GM04503 (cell line): ENCODE results near the gene NFYB.

Experiments
- DNase-seq: peaks from one replicate; pipeline ENCODE4 v3.0.0-alpha.2; 2012; ENCODE audit warnings: low read depth

NFYB gene

DNA sequence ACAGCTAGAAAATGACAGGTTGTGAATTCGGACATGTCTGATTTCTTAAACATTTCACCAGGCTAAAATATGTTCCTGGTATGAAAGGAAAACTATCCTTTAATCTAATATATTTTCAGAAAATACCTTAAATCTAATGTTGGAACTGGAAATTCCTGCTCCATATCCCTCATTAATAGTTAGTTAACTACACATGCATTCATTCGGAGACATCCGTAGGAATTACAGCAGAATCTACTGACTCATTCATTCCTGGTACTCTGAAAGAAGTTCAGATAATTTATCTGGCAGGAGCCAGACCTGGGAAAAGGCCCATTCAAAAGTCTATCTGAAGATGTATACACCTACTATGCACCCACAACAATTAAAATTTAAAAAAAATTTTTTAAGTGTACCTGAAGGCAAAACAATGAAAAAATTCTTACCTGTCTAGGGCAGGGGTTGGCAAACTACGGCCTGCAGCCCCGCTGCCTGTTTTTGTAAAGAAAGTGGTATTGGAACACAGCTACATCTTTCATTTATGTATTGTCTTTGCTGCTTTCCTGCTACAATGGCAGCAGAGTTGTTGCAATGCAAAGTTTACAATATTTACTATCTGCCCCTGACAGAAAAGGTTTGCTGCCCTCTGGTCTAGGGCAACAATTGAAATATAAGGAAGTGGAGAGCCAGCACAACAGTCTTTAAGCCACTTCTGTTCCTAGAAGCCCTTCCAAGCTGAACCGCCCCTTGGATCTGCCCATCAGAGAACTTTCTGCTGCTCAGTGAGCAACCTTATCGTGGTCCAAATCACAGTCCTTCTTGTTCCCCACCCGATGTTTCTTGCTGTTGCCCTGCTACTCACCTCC, 17.9 kb upstream of the NFYB start:
- no peak for DNase-seq

DNA sequence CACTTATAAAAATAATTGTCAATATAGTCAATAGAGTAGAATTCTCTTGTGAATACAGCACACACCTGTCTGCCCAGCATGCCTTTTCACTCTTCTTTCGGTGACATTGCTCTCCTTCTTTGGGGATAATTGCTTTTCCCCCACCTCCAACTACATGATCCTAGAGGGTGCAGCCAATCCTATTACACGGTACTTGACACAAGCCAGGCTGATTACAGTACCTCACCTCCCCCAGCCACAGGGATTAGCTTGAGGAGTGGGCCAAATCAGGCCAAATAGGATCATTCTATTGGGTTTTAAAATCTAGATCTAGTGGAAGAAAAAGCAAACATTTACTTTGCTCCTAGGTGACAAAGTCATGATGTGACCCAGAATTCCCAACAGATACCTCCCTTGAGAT, 16.8 kb upstream of the NFYB start:
- no peak for DNase-seq

- DNase-seq, result no peak
Observed at GRCh38 chr12:104154286-104154685, 16.3 kb upstream of the NFYB start.

- no peak for DNase-seq
Observed at GRCh38 chr12:104152685-104153241, 14.8 kb upstream of the NFYB start.

- DNase-seq, result no peak
Observed at GRCh38 chr12:104150416-104150815, 12.4 kb upstream of the NFYB start.

- DNase-seq, result no peak
Observed at GRCh38 chr12:104147346-104147745, 9.3 kb upstream of the NFYB start.

- no peak for DNase-seq
Observed at GRCh38 chr12:104143918-104144317, 5.9 kb upstream of the NFYB start.

DNA sequence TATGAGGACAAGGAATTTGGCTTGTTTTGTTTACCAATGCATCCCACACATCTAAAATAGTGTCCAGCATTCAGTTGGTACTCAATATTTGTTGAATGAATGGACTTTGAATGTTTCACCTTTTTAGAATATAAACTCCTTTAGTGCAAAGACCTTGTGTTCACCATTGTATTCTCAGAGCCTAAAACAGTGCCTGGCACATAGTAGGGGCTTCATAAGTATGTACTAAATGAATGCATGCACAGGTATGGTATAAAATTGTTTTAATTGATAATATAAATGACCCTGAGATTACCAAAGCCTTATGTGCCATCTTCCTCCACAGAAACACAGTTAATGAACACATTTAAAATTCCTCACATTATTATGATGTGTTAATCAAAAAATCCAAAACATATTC, 5.0 kb upstream of the NFYB start:
- no peak for DNase-seq

DNA sequence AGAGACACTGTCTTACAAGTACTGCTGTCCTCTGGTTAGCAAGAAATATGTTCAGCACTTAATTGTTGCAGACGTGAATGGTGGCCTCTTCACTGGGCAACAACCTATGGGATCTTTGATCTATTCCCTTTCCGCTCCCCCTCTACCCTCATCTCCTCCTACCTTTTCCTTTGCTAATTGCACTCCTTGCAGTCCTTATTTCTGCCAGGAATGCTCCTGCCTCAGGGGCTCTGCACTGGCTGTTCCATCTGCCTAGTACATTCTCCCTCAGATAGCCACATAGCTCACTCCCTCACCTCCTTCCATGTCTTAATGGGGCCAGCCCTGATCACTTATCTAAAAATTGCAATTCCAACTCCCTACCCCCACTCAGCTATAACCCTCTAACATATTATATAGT, 4.5 kb upstream of the NFYB start:
- no peak for DNase-seq

DNA sequence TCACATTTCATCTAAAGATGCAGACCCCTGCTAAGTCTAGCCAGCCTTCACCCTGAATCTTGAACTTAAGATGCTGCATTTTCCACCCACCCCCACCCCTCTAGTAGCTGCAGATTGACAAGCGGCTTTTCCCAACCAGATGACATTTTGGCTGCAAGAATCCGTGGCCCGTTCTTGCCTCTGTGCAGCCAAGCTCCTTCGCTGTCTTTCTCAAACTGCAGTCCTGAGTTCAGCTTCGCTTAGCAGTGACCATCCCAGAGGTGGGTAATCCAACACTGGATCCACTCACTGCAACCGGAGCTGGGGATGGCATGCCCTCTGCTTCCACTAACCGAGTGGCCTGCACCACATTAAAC, 765 bp upstream of the NFYB start:
- no peak for DNase-seq

DNA sequence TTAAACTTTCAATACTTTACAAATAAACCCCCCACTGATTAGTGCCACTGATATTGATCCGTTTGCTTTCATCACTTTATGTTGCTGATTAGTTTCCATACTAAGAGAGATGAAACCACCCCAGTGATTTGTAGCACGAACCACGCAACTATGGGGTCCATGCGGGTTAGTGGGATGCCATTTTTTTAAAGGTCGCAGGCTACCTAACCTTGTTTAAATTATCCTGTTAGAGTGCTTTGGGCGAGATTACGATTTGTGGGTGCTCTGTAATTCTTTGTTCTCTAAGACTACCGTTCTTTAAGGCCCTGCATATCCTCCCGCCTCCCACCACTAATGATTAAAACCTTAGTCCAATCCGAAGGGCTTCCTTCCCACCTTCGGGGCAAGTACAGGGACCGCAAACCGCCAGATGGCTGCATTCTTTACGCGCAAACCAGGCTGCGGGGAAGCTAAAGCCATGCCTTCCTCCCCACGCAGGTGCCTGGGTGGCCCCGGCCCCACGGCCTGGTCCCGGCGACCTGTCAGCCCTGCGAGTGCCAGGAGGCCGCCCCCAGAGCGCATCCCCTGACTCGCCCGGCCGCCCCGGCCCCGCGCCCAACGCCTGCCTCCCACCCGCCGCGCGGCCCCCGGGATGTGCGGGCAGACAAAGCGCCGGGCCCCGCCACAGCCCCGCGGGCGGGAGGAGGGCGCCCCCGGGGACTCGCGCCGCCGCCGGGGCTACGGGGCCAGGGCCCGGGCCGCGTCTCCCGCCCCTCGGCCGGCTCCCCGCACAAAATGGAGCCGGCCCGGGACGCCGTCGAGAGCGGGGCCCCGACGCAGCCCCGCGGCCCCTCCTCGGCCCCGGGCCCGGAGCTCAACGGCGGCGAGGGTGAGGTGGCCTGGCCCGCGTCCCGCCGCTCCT, 759 bp downstream of the NFYB start:
- no peak for DNase-seq

DNA sequence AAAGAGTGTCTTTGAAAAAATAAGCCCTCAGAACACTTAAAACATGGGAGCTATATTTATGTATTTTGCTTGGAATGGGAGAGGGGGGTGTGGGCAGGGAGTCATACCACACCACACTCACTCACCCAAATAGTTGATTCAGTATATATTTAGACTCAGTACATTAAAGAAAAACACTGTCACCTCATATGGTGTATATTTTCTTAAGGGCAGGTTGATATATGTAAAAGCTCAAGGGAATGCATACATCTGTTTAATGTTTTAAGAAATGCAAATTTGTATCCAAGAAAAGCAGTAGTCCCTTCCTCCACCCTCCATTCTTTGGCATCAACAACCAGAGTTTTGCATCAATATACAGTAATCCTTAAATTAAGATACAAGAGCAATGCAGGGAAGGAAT, 1.4 kb downstream of the NFYB start:
- no peak for DNase-seq

DNA sequence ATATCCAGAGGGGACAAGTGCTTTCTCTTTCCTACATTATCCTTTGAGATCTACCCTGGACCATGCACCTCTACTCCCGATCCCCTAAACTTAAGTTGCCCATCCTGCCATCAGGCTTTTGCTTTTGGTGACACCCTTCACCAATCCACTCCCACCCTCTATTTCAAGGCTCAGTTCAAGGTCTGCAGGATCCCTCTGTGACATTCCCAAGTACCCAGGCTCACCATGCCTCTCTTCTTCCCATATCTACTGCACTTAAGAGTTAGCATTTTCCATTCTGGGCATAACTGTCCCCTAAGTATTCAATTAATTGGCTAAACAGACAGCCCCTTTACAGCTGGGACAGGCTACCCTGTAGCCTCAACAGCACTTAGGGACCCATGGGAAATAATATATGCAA, 3.1 kb downstream of the NFYB start:
- no peak for DNase-seq

DNA sequence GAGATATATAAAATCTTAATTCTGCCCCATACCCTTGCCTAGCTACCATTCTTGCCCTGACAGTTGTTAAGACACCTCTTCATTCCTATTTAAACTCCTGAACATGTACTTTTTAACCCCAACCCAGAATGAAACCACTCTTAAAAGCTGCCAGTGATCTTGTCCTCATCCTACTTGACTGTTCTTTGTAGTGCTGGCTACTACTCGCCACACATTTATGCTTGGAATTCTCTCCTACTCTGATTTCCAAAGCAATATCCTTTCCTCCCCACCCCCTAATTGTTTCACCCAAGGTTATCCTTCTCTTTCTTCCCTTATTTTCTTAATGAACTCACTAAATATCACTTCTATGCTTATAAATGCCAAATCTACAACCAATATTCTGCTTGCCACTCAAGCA, 4.1 kb downstream of the NFYB start:
- DNase-seq, result no peak

- no peak for DNase-seq
Observed at GRCh38 chr12:104133321-104133720, 4.7 kb downstream of the NFYB start.

DNA sequence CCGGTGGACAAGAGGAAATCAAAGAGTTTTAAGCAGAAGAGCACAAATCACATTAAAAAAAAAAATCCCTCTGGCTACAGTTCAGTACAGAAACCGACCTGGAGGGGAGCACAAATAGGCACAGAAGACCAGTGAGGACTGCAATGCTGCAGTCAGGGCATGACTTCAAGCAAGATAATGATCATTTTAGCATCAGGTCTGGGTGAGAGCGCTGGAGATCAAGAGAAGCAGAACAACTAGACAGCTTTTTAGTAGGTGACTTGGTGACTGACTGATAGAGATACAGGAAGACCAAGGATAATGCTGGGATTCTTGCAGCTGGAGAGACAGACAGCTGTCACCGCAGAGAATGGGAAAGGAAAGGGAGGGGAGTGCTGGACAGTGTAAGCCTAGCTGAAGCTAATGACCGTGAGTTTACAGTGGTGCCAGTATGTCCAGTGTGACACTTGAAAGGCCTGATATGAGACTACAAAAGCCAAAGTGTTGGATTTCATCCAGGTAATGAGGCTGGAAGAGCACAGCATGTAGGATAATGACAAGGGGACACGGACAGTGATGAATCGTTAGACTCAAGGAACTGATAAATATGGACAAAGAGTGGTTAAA, 5.6 kb downstream of the NFYB start:
- DNase-seq, result no peak

DNA sequence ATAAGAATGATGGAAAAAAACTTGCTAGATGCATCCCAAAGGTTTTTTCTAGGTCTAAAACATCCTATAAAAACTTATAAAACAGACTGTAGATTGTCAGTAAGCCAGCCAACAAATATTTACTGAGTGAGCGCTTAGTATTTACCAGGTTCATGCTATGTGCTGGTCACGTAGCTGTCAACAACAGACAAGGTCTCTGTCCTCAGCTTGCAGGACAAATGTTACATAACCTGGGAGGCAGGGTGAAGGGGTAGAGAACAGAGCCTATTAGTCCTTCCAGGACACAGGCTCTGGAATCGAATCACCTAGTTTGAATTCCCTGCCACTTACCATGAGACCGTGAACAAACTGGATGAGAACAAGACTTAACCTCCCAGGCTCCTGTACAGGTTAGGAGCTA, 6.4 kb downstream of the NFYB start:
- DNase-seq, result no peak

DNA sequence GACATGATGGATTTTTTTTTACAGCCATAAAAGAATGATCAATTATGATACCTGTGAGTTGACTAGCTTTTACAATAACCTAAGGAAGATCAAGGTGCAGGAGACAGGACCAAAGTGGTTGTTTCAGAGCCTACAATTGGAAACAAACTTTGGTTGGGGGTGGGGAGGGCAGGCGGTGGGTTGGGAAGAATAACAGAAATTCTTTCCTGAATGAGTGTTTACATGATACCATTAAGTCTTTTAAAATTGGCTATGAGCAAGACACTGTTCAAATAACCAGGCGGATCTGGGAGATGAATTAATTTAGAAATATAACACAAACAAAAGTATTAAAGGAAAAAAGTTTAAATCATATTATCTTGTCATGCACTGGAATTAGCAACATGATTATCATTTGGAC, 7.2 kb downstream of the NFYB start:
- DNase-seq, result no peak

DNA sequence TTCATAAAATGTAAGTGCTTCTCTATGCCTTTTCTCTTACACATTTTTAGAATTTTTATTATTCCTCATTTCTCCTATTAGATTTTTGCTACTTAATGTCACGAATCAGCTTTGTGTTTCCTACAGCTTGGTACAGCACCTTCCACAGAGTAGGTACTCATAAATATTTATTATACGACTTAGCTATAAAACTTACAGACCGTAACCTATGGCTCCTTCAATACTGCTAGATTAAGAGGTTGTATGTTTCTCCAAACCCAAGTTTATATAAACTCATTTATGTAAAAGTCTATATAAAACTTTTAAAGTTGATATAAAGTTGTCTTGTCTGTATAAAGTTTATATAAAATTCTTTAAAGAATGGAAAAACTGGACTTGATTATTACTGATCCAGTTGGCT, 11.5 kb downstream of the NFYB start:
- no peak for DNase-seq

- no peak for DNase-seq
Observed at GRCh38 chr12:104122298-104122697, 15.7 kb downstream of the NFYB start.

GRCh38 chr12:104121001-104121400, 17.0 kb downstream of the NFYB start:
- peak; percentile 28 for DNase-seq

GRCh38 chr12:104115587-104115975, 22.4 kb downstream of the NFYB start:
- no peak for DNase-seq
